ENCODE results near the gene OR4D1. TPM values are rescaled to one million over a fixed set of nuclear protein-coding genes. Genes with fewer than 3 reads are reported as not detected.

OR4D1 gene
- total and polyA plus RNA-seq, 2 of the 8 experiments (the other 6 are each of a cell fraction or from before 2014, with no cell fraction given) = 0.32 to 0.39 TPM

DNA sequence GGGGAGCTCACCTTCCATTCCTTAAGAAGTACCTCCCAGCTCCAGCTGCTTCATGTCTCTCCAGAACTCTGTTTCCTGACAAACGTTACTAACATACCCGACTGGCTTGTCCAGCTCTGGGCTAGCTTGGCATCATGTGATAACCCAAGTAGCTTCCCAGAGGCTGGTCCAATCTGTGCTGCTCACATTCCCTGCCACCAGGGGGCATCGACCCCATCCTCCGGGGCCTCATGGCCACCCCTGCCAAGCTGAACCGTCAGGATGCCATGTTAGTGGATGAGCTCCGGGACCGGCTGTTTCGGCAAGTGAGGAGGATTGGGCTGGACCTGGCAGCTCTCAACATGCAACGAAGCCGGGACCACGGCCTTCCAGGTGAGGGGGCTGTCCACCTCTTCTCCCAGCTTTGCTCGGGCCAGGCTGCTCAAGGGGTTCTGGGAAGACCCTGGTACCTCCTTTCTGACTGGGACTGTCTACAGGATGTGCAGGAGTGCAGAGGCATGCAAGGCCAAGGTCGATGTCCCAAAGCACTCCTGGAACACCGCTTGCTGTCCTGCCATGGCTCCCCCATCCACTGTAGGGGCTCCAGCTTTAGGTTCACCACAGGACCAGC lies 51.9 kb downstream of the OR4D1 start (continued):
- TF ChIP-seq TBP (IDR thresholded peaks at IDR 0.05; ENCODE audit: low read depth, low read length) (no peak), RBBP5 (IDR thresholded peaks at IDR 0.05; ENCODE audit: borderline replicate concordance, low read depth, low read length) (no peak), BACH1 (IDR thresholded peaks at IDR 0.05; ENCODE audit: low read length) (no peak), TCF12 (IDR thresholded peaks at IDR 0.05; ENCODE audit: low read depth, low read length) (no peak), HDAC2 (IDR thresholded peaks at IDR 0.05; ENCODE audit: borderline replicate concordance in 1 of 2, low read depth in 2 of 2, low read length in 2 of 2) (0 out of 4 replicates have a peak, but pooled peaks of 1 of the 2 experiments have one; percentile 44), JUND (IDR thresholded peaks at IDR 0.05; ENCODE audit: low read length) (no peak), POLR2AphosphoS5 (IDR thresholded peaks at IDR 0.05; ENCODE audit: low read depth, low read length) (no peak), SIN3A (conservative IDR thresholded peaks at IDR 0.05 in 1 of 2, IDR thresholded peaks at IDR 0.05 in 1 of 2; ENCODE audit: low read depth in 1 of 2, low read length in 2 of 2) (no peak), USF2 (IDR thresholded peaks at IDR 0.05; ENCODE audit: low read length) (peak; percentile 63; the same call in 1 of the 2 replicates), TAF1 (IDR thresholded peaks at IDR 0.05; ENCODE audit: low read depth, low read length) (no peak), SAP30 (IDR thresholded peaks at IDR 0.05; ENCODE audit: insufficient read depth, insufficient replicate concordance, low read length) (no peak), POU5F1 (IDR thresholded peaks at IDR 0.05; ENCODE audit: low read depth, low read length) (no peak), EGR1 (IDR thresholded peaks at IDR 0.05; ENCODE audit: borderline replicate concordance, low read depth, low read length) (no peak), MAX (IDR thresholded peaks at IDR 0.05) (peak; percentile 96), TAF7 (optimal IDR thresholded peaks at IDR 0.05; ENCODE audit: borderline replicate concordance, low read depth, low read length) (no peak), SUZ12 (IDR thresholded peaks at IDR 0.05; ENCODE audit: low read length) (no peak), NRF1 (IDR thresholded peaks at IDR 0.05; ENCODE audit: low read depth, low read length) (no peak), RXRA (IDR thresholded peaks at IDR 0.05; ENCODE audit: insufficient read depth, low read depth, low read length) (no peak), TEAD4 (IDR thresholded peaks at IDR 0.05; ENCODE audit: low read depth, low read length) (peak; percentile 79), CEBPB (IDR thresholded peaks at IDR 0.05; ENCODE audit: low read depth, low read length) (no peak)
- TF ChIP-seq, protein P1, sequence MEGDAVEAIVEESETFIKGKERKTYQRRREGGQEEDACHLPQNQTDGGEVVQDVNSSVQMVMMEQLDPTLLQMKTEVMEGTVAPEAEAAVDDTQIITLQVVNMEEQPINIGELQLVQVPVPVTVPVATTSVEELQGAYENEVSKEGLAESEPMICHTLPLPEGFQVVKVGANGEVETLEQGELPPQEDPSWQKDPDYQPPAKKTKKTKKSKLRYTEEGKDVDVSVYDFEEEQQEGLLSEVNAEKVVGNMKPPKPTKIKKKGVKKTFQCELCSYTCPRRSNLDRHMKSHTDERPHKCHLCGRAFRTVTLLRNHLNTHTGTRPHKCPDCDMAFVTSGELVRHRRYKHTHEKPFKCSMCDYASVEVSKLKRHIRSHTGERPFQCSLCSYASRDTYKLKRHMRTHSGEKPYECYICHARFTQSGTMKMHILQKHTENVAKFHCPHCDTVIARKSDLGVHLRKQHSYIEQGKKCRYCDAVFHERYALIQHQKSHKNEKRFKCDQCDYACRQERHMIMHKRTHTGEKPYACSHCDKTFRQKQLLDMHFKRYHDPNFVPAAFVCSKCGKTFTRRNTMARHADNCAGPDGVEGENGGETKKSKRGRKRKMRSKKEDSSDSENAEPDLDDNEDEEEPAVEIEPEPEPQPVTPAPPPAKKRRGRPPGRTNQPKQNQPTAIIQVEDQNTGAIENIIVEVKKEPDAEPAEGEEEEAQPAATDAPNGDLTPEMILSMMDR (IDR thresholded peaks at IDR 0.05; ENCODE audit: control extremely low read depth in 1 of 3, insufficient read depth in 1 of 3, low read depth in 1 of 3, low read length in 3 of 3) = peak; percentile 70 to 88 (median 86)

Data from H1 (cell line).